GM23248 (cell line): ENCODE results near the gene SDHAF1.

Experiments
- EZH2 ChIP-seq: fragments of 200-600 bp; sonication (generic); IDR thresholded peaks from 2 replicates; pipeline ENCODE4 v1.6.1; 2018; ENCODE audit warnings: antibody characterized with exemption, mild to moderate bottlenecking; ENCODE audit not compliant: insufficient read depth, poor library complexity, severe bottlenecking
- EZH2phosphoT487 ChIP-seq: fragments of 200-600 bp; sonication (generic); IDR thresholded peaks from 2 replicates; pipeline ENCODE4 v1.6.1; 2018; ENCODE audit warnings: antibody characterized with exemption, moderate library complexity, mild to moderate bottlenecking, low read depth; ENCODE audit not compliant: insufficient read depth

GRCh38 chr19:35991731-35992450, 3.1 kb upstream of the SDHAF1 start:
- TF ChIP-seq EZH2phosphoT487: no peak
- TF ChIP-seq EZH2: no peak
